NCI-H774 (cell line): Measurements from ENCODE around the gene SYNGR2.
A peak's percentile ranks its signal among the peaks of the same experiment; 100 is the strongest.

Experiments
- DNase-seq: peaks from one replicate; lab custom pipeline; 2025; lab: John Stamatoyannopoulos, UW

SYNGR2 gene

DNA sequence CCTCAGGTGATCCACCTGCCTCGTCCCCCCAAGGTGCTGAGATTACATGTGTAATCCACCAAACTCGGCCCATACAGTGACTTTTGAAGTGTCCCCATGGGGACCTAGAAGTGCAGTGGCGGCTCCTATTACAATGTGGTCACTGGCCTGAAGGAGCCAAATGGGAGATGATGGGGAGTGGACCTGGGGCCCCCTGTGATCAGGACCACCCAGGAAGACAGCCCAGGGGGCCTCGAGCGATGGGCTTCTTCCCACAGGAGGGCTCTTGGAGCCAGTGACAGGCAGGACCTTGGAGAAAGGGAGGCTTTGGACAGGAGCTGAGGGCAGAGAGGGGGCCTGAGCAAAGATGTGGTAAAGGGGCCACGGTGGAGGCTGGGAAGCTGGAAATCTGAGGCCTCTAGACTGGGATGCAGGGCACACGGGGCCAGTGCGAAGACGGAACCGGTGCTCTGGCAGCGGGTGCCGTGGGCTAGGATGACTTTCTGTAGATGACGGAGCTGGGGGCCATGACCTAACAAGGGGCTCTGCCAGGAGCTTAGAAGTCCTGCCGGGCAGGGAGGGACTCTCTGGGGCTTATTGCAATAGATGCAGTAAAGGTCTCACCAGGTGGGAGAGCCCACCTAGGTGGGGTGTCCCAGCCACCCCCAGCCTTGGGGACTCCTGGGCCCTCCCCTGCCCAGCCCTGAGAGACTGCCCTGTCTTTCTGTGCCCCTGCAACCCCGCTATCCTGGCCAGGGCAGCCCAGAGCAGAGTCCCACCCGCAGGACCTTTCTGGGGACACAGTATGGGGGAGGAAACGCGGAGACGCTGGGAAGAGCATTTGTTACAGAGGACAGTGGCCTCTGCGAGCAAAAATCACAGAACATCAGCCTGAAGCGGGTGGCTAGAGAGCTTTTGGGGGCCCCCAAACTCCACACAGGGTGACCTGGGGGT is 24.9 kb upstream of the SYNGR2 start:
- DNase-seq: no peak

- DNase-seq: no peak
These were observed 24.1 kb upstream of the SYNGR2 start for GRCh38 chr17:78144147-78144719.

DNA sequence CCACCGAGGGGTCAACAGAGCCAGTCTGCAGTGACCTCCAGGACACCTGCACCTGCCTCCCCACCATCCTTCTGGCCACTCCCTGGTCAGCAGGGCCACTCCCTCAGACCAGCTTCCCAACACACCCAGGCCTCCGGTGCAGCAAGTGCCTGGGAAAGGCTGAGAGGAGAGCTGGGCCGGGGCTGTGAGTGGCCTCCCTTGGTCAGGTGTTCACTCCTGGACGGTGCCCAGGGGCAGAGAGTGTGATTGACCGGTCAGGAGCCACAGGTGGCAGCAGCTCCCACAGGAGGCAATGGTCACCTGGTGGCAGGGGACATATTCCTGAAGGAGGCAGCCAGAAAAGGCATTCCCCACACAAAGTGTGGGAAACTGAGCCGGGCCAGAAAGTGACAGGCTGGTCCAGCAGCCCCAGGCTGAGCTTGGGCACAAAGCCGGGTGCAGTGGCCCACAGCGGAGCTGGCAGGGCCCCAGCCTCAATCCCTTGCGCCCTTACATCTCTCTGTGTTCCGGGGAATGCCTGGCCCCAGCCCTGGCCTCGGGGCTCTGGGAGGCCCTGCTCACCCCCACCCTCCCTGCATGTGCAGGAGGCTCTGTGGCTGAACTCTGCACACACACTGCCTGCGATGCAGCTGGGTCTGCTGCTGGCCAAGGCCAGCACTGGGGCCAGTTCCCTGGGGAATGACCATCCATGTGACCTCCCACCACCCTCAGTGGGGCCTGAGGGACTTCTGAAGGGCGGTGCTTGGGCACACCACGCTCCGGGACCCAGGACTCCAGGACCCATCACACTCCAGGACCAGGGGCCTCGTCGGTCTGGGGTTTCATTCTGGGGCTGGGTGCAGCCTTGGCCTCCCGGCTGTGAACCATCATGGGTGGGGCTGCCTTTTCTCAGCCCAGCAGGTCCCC is 23.4 kb upstream of the SYNGR2 start:
- DNase-seq: no peak

DNA sequence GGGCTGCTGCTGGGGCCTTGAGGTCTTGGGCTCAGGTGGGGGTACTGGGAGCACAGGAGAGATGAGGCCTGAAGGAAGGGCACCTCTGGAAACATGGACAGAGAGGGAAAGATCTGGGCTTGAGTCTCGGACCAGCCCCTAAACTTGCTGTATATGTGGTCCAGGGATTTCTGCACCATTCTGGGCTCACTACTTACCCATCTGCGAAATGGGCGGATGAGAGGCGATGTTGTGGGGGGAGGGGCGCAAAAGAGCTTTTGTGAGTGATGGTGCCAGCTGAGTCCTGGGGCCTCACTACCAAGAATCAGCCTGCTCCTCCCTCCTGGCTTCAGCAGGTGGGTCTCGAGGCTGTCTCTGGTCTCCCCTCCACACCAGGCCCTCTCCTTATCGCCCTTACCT is 21.9 kb upstream of the SYNGR2 start:
- DNase-seq: no peak

GRCh38 chr17:78146881-78147280 is 21.5 kb upstream of the SYNGR2 start:
- no peak for DNase-seq

DNA sequence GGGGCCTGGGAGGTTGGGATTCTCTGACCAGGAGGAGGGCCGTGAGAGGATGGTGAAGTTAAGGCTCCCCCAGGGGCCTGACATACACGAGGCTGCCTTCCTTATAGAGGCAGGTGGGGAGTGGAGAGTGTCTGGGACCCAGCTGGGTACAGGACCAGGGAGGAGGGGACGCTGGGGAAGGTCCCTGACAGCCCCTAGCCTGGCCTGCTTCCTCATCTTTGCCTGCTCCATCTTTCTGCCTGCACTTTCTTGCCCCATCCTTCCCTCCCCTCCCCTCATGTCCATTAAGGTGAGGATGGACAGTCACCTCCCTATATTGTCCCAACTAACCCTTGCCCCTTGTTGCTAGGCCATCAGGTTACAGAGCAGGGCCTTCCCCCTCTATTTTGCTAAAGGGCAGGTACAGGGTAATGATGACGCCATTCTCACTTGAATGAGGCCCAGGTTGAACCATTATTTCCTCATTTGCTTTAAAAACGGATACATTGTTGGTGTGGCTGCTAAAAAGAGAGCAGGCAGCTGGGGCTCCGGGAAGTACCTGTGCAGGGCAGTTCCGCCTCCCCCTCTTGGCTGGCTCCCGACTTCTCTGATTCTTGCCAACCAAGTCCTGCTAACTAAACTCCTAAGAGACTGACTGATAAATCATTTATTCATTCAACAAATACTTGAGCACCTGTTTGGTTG is 20.9 kb upstream of the SYNGR2 start:
- no peak for DNase-seq

GRCh38 chr17:78148286-78149016 is 19.9 kb upstream of the SYNGR2 start:
- no peak for DNase-seq

DNA sequence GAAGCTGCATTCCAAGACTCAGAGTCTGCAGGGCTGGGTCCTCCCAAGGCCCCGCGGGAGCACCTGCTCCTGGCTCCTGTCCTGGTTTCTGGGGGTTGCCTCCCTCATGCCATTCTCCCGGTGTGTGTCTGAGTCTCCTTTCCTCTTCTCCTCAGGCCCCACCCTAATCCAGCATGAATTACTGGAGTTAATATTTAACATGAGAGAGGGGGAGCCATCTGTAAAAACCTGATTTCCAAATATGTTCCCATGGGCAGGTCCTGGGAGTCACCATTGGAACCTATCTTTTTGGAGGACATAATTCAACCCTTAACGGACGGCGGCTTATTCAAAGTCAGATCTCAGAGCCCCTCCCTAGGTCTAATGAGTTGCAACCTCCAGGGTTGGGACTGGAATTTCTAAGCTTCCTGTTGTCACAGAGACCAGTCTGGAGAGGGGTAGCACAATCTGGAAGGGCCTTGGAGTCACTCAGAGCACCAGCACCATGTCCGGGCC is 16.8 kb upstream of the SYNGR2 start:
- DNase-seq: no peak

GRCh38 chr17:78154903-78155811 is 13.2 kb upstream of the SYNGR2 start:
- DNase-seq: no peak

- no peak for DNase-seq
These were observed 8.7 kb upstream of the SYNGR2 start for GRCh38 chr17:78159575-78160158.

- no peak for DNase-seq
These were observed 4.3 kb upstream of the SYNGR2 start for GRCh38 chr17:78163881-78164747.

- no peak for DNase-seq
These were observed 3.4 kb upstream of the SYNGR2 start for GRCh38 chr17:78164748-78165607.

GRCh38 chr17:78166416-78166815 is 2.0 kb upstream of the SYNGR2 start:
- DNase-seq: peak; percentile 49

- no peak for DNase-seq
These were observed 767 bp downstream of the SYNGR2 start for GRCh38 chr17:78168903-78169793.

DNA sequence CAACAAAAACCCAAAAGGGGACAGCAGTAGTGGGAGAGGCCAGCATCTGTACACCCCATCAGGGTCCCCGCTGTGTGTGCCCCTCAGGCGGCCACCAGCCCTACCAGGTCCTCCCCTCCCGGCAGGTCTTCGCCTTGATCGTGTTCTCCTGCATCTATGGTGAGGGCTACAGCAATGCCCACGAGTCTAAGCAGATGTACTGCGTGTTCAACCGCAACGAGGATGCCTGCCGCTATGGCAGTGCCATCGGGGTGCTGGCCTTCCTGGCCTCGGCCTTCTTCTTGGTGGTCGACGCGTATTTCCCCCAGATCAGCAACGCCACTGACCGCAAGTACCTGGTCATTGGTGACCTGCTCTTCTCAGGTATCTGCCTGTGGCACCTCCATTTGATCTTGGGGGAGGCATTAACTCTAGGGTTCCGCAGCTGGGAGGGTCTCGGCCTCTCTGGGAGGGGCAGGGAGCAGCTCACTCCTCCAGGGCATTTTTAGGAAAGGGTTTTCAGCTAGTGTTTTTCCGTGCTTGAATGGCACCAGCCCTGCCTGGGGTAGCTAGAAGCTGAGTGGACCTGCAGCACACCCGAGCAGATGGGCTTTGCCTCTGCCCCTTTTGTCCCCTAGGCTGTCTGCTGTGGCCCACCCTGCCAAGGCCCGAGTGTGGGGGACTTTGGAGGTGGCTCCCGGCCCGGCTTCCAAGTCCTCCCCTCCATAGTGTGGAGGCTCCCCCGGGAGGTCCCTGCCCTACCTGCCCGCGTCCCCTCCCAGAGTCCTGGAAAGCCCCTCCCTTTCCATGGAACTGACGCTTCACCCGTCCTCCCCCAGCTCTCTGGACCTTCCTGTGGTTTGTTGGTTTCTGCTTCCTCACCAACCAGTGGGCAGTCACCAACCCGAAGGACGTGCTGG is 2.6 kb downstream of the SYNGR2 start:
- no peak for DNase-seq
